HG02852 (cell line): ENCODE results near the gene OPCML.
A peak's percentile ranks its signal among the peaks of the same experiment; 100 is the strongest.

Experiments
- ATAC-seq: cut with Tn5 transposase; IDR thresholded peaks from one replicate; pipeline ENCODE4 v1.9.1; 2021; ENCODE audit warnings: mild to moderate bottlenecking, moderate library complexity; ENCODE audit not compliant: unreplicated experiment

OPCML gene

DNA sequence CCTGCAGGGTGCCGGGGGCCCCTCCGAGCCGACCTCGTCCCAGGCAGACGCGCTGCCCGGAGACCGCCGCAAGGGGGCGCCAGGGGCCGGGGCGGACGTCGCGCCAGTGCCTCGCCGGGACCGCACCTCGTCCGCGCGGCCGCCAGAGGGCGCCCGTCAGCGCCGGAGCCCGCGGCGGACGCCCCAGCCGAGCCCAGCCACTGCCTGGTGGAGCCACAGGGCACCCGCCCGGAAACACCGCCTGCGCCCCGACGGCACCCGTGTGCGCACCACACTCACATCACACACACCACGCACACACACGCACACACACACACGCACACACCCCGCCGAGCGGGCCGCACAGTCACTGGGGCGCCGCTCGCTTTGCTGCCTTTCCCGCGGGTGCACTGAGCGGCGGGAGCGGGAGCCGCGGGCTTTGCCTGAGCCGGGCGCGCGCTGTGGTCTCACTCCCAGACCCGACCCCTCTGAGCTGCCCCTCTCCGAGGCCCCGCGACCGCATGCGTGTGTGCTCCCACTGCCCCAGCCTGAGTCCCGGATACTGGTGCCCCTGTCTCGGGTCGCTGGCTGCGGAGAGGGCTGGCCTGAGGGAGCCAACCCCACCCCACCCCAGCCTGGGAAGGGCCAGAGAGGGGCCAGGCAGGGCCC lies 449.3 kb downstream of the OPCML start:
- ATAC-seq: peak; percentile 82

DNA sequence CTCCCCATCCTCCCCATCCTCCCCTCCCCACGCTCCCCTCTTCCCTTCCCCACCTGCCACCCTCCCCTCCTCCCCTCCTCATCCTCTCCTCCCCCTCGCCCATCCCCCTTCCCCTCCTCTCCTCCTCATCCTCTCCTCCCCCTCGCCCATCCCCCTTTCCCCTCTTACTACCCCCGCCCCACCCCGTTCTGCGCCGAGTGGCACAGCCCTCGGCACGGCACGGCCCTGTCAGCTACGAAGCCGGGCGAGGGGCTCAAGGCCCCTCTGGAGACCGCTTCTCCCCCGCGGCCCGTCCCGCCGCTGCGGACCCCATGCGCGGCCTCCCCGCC lies 449.9 kb downstream of the OPCML start:
- no peak for ATAC-seq

DNA sequence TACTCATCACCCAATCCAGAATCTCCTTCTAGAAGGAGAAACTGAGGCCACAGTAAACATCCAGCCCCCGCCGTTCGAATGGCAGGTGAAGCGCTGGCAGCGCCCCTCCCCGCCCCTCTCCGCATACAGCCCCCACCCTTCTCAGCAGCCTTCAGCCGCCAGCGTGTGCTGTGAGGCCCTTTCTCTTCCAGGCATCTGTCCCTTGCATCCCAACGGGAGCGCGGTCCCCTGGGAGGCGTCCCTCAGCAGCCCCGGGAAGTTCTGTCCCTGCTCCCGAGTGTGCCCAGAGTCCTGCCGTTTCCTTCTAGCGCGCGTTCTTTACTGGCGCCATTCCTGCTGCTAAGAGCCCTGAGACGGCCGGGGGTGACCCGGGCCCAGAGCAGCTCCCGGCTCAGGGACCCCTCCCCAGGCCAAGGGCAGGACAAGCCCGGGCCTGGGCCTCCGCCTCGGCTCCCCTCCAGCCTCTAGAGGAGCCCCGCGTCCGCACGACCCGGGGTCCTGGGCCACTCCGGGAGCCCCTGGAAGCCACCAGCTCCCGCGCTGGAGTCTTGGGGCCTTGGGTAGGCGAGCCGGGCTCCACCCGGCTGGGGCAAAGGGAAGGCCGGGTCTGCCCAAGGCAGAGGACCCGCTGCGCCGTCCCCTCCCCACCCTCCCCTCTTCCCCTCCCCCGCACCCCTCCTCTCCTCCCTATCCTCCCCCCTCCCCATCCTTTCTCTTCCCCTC lies 450.4 kb downstream of the OPCML start:
- no peak for ATAC-seq

DNA sequence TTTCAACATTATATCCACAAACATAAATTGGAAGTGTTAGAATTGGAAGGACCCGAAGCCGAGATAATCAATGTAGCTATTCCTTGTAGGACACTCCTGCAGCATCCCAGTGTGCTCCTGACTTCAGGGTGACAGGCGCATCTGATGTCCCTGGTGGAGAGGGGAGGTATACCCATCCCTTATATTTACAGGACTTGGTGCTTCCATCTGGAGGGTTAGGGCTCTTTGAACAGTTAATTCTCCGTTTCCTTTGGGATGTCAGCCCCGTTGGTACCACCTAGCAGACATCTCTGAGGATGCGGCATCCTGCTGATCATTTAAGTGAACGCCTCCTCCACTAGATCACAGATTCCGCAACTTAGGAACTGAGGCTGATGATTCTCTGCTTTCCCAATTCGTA lies 451.3 kb downstream of the OPCML start:
- no peak for ATAC-seq

DNA sequence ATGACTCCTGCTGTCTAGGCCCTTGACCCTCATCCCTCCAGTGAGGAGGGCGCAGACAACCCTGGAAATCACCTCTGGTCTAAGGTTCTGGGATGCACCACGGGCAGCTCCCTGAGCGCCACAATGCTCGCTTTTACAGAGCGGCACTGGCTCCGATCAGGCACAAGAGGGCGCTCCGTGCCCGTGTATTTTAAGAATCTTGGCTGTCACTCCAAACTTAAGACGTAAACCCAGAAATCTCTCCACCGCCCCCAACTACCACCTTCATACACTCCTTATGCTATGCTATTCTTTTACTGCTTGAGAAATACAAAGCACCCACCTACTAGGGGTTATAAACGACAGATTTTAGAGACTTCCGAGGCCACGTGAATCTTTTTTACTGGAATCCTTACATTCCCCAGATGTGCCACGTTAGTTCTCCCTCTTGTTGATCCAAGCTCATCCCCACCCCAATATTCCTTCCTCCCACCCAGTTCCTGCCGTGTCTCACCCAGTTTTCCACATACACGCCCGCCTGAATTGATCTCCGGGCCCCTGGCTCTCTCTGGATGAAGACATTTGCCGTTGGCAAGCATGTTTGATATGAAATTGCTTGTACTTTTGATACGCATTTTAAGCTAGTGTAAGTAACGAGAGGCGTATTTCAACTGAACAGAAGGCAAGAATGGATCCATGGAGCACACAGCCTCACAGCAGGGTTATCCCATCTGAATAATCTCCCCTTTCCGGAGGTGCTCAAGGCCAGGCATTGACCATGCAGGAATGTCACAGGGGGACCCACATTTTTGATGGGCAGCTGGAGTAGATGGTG lies 453.5 kb downstream of the OPCML start:
- no peak for ATAC-seq

DNA sequence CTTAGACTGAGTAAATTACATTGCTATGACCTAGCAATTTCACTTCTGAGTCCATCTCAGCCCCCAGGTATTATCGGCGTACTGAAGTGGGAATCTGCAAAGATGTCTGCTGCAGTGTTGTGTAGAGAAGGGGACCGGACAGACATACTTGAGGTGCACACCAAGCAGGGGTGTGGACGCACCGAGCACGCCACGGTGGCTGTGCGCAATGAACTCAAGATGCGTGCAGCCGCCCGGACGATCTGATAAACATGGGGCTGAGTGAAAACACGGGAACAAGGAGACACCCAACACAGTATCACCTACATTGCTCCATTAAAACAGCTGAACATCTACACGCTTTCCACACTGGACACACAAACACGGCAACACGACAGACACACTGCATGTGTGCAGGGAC lies 454.3 kb downstream of the OPCML start:
- no peak for ATAC-seq

DNA sequence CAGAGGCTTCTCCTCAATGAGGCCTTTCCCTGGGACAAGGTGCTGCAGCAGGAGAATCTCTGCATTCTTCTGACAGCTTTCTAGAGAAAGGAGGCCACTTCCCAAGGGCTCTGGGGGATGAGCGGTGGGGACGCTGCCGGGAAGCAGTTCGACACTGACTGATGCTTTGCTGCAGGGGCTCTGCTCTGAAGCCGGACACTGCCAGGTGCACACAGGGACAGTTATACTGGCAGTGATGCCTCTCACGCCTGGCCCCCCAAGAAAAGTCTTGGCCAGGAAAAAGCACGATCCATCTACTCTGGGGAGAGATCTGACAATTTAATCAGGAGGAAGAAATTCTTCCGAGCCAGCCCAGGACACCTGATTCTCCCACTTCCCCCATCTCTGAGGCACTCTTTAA lies 456.9 kb downstream of the OPCML start:
- no peak for ATAC-seq

DNA sequence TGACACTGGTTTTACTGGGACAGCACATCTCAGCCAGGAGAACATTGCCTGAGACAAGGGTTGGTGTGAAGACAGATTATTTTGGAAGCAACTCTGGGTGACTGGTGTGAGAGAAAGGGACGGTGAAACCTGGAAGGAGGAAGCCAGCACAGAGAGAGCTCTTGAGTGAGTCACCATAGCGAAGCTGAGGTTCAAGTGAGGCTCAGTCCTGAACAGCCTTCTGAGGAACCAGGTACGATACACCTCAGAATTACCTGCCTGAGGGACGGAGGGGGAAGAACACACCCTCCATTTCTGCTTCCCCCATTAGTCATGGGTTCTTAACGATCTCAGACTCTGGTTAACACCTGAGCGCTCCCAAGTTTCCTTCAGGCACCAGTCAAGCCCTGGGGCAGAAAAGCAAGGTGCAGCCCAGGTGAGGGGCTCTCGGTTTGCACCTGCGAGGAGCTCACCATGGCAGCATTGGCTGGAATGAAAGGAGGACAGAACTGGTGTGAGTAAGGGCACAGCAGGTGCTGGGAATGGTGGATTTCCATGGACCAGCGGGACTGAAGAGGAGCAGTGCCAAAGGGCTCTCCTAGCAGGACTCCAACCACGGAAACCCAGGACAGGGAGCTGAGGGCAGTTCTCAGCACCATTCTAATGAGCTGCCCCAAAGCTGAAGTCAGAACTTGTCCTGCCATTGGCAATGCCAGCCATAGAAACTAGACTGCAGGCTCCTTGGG lies 459.3 kb downstream of the OPCML start:
- no peak for ATAC-seq

DNA sequence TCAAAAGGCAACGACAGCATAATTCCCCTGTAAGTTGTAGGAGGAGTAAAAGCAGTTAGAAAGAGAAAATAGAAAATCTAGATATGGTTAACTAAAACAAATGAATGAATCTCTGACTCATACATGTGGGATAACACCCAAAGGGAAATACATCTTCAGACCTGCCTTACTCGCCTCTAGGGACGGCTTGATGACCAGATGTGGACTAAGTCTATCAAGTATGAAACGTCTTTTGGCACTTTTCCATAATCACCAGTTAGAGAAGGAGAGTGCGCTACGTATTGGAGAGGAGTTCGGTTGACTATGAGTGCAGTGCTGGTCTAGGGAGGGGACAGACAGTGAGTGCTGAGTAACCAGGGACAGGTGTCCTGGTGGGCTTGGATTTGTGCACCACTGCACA lies 459.9 kb downstream of the OPCML start:
- ATAC-seq: no peak

DNA sequence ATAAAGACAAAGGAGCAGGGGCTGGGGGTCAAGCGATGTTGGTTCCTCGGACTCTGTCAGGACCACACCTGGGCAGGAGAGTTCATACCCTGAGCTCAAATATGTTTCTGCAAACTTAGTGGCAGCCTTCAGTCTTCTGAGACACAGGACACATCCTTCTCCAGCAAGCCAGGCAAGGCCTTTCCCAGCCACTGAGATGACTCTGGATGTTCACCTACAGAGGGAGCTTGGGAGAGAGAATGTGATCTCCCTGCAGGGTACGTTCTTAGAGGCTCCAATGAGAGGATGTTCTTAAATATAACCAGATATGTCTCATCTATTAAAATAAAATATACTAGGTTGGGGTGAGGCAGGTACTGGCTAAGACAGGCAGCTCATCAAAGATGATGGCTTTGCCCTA lies 461.5 kb downstream of the OPCML start:
- ATAC-seq: no peak

DNA sequence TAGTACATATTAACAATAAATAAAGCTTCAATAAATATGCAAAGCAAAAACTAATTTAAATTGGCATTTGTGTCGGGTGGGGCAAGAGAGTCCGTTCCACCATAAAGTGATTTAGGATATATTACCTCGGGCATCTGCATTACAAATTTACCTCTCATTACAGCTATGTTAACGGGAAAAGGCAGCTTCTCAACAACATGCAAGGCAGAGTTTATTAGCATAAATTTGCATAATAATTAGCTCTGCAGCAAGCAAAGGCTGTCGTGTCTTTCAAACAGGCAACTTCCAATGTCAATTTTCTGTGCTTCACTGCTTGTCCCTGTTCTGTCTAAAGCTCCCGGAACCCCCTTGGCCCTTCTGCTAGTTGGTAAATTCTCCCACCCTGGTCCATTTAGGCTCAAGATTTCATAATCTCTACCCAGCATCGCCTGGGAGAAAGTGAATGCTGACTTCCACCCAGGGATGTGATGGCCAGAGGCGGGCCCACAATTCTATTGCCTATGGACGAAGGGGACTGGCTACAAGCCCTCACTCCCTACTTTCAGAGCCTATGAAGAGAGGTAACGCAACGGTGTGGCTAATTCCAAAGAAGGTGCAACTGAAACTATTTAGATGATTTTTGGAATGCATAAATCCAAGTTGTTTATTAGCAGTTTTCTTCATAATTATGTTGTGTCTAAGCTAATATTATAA lies 462.1 kb downstream of the OPCML start:
- no peak for ATAC-seq

DNA sequence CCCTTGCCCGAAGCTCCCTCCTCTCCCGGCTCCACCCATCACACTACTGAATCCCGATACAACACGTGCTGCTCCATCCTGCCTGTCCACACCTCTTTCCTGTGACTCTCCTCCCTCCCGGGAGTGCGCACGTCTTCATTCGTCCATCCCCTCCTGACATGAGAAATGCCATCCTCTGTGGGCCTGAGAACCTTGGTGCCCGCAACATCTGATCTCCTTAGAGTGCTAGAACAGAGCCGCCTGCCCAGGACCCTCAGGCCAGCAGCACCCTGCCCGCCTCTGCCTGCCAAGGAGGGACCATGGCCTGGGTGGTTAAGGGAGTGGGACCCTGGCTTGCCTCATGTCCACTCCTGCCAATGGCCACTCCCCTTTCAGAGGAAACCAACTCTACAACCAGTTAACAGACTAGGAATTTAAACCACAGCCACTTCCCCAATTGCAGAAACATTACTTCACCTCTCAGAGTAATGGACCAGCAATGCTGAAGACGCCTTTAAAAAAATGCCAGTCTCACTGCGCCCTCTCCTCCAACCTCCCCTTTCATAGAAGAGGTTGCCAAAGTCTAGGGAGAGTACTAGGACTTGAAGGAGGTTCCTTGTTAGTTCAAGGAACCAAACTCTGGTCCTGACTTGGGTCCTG lies 466.3 kb downstream of the OPCML start:
- ATAC-seq: no peak

DNA sequence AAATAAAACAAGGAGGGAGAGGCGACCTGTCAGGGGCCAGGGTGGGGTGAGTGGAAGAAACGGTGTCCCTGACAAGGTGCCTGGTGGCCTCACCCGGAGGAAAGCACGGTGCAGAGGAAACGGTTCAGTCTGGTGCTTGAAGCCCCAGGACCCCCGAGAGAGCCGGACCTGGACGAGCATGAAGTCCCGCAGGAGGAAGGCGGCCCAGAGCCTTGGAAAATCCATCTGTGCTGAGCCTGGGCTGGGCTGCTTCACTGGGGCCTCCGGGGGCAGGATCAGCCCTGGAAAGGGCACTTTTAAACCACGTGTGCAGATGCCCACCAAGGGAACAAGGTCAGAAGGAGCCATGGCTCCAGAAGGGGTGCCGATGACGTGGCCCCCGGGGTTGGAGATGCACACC lies 467.3 kb downstream of the OPCML start:
- no peak for ATAC-seq

DNA sequence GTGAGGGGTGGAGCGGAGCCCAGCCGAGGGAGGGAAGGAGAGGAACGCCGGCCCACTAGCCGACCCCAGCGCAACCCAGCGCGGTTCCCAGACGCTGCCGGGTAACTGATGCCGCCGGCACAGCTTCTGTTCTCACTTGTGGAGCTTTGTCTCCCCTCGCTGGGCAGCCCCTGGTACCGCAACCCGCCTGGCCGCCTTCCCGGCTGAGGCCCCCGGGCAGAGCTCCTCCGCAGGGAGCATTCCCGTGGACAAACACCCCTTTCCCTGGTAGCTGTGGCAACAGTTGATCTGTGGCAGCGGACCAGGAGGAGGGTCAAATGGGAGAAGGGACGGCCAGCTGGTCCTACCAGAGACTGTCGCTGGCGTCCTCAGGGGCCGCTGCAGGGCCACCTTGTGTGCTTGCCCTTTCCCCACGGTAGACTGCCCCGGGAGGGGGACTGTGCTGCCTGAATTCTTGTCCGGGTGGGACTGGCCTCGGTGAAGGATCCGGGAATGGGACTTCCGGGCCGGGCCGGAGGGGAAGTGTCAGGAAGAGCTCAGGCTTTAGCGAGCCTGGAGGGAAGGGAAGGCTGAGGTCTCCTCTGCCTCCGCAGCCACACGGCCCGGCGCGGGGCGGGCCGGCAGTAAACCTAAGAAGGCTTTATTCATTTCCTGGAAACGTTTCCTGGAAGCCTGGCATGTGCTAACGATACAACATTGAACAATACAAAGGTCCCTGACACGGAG lies 468.0 kb downstream of the OPCML start:
- ATAC-seq: no peak

DNA sequence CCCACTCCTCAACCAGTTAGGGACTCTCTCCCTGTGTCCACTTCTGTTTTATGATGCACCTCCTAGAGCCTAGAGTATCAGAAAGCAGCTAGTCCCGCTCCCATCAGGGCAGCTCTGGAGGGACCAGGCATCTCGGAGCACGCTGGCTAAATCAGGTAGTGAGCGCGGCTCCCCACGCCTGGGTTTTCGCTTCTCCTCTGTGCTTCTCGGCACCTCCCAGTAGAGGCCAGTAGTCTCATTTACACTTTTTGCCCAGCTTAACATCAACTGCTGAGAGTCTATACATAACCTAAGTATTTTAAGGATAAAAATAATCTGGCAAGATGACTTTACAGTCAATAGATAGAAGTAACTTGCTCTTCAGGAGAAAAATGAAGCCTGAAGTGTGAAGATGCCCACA lies 473.8 kb downstream of the OPCML start:
- no peak for ATAC-seq

DNA sequence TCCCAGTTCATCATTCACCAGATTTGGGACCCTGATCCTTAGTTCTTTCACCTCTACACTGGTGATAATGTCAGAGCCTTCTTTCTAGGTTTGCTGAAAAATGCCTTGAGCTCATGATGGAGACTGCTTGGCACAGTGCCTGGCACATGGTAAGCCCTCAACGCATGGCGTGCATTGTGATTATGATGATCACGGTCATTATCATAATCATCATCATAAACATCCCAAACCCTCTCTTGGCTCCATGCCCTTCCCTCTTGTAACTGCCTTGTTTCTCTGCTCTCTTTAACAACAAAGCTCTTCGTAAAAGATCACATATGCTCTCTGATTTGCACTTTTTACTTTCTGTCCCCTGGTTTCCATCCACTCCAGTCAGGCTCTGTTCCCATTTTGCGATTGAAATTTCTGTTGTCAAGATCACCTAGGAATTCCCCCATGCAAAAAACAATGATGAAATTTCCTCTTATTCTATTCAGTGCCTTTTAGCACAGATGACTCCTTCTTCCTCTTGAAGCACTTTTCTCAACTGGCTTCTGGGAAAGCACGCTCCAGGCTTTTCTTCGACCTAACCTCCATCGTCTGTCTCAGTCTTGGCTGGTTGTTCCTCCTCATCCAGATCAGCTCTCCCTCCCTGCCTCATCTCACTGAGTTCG lies 479.1 kb downstream of the OPCML start:
- no peak for ATAC-seq

DNA sequence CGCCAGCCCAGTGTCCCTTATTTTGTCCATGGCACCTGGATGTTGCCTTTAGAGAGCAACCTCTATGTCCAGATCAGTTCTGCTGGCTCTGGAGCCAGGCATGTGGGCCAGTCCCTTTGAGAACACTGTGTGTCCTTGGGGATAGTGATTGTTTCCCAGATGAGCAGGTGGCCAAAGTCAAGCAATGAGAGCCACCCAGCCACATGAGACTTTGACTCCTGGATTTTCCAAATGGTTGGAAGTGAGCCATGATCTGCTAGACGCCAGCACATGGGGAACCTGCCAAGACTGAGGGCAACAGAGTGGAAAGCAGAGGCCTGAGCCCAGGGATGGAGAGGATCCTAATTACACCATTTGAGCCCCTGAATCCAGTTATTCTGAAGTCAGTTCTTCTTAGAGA lies 479.8 kb downstream of the OPCML start:
- ATAC-seq: no peak

DNA sequence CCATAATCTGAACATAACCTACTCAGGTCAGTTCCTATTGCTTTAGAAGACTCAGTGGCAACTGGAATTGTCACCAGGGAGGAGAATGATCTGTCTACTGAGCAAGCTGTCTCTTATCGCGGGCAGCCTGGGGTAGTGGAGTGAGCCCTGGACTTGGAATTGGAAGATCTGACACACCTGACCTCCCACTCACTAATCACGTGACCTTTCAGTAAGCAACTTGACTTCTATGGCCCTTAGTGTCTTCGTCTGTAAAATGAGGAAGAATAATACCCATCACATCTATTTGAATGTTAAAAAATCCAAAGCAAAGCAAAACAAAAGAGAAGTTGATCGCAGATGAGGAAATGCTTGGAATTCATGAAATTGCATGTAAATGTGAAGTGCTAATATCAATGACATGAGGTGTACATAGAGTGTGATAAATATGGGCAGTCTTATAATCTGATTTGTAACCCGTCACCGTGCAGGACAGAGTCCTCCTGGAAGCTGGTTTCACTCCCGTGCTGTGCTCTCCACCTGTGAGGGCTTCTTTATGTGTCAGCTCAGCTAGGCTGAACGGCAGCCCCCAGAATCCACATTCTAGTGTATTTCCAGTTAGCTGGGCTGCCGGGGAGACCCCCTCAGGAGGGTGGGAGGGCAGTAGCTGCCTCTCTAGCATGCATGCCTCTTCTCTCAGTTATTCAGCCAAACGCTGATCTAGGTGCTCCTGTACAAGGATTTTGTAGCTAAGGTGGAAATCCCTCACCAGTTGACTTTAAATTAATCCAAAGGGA lies 482.9 kb downstream of the OPCML start:
- no peak for ATAC-seq

DNA sequence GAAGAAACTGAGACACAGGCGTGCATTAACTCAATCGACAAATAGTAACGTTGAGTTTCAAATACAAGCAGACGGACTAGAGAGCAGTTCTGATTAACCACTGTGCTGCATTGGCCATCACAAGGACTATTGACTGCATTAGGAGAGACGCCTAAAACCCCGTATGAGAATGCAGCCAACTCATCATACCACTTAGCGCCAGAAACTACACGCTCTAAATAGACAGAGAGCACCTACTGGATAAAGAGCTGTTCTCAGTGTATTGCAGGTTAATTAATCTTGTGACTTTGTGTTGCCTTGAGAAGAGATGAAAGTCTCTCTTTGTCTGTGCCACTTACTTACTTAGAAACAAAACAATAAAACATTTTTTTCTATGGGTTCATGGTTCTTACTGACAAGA lies 484.0 kb downstream of the OPCML start:
- ATAC-seq: no peak
